ENCODE measurements around the gene GDF10.

- TF ChIP-seq YY1 (IDR thresholded peaks at IDR 0.05; ENCODE audit: low read depth) (no peak), TEAD4 (IDR thresholded peaks at IDR 0.05; ENCODE audit: borderline replicate concordance, insufficient read depth) (no peak), CTCF (IDR thresholded peaks at IDR 0.05) (no peak), EZH2phosphoT487 (IDR thresholded peaks at IDR 0.05; ENCODE audit: borderline replicate concordance, low read depth) (no peak), POLR2AphosphoS5 (IDR thresholded peaks at IDR 0.05; ENCODE audit: low read depth, low read length) (no peak), FOSL2 (IDR thresholded peaks at IDR 0.05; ENCODE audit: borderline replicate concordance, low read depth) (no peak), EP300 (IDR thresholded peaks at IDR 0.05; ENCODE audit: borderline replicate concordance in 1 of 2, low read depth in 1 of 2, low read length in 1 of 2) (no peak), JUND (IDR thresholded peaks at IDR 0.05) (no peak), MAX (IDR thresholded peaks at IDR 0.05; ENCODE audit: low read depth) (no peak), REST (IDR thresholded peaks at IDR 0.05; ENCODE audit: low read depth, low read length) (no peak), SIN3A (IDR thresholded peaks at IDR 0.05; ENCODE audit: borderline replicate concordance, low read depth, low read length) (no peak), RCOR1 (IDR thresholded peaks at IDR 0.05; ENCODE audit: low read length) (no peak)
Observed at GRCh38 chr10:47261556-47261955, 38.4 kb upstream of the GDF10 start.
